ENCODE data around the gene MRPL16. TPM values are rescaled to one million over a fixed set of nuclear protein-coding genes. Genes with fewer than 3 reads are reported as not detected.

Gene MRPL16
- polyA plus RNA-seq, 3 donors: 34.1 to 75.0 (median 71.9) TPM

GRCh38 chr11:59767225-59767611 lies 43.4 kb downstream of the MRPL16 start:
- H3K36me3 Mint-ChIP-seq: peaks cover 10 to 12% of the 10 kb centered on the region in 2 donors
- H3K9me3 ChIP-seq (replicated peaks in 1 of 2; ENCODE audit: control insufficient read depth in 1 of 2, insufficient read depth in 1 of 2, low read length in 2 of 2): no peaks in the 10 kb centered on the region
- no peak for DNase-seq
- peaks cover 74 to 83% of the 10 kb centered on the region in 2 donors for H3K4me1 ChIP-seq (ENCODE audit: control insufficient read depth in 1 of 2, insufficient read depth in 2 of 2, low read length in 2 of 2)
- H3K27ac ChIP-seq (ENCODE audit: low read depth in 1 of 2, low read length in 2 of 2): peak overlapping the region in 1 of 2 donors; percentile 50
- H3K9ac ChIP-seq (ENCODE audit: insufficient read depth, low read length, poor library complexity, severe bottlenecking): no peak overlapping the region
- peaks cover 36% of the 10 kb centered on the region for H3K4me1 Mint-ChIP-seq
- H4K20me1 ChIP-seq (ENCODE audit: insufficient read depth, low read length): peaks cover 17% of the 10 kb centered on the region
- peak overlapping the region; percentile 0 for H3K4me2 ChIP-seq (replicated peaks; ENCODE audit: extremely low read depth, low read length, poor library complexity, severe bottlenecking)
- H3K27me3 ChIP-seq (ENCODE audit: control insufficient read depth in 2 of 2, insufficient read depth in 2 of 2, low read length in 2 of 2): no peaks in the 10 kb centered on the region
- H3K27me3 Mint-ChIP-seq (ENCODE audit: low read depth in 3 of 3): no peaks in the 10 kb centered on the region
- H2AFZ ChIP-seq (ENCODE audit: insufficient read depth, low read depth, low read length, poor library complexity, severe bottlenecking): no peak overlapping the region
- no peak for TF ChIP-seq CTCF (IDR thresholded peaks at IDR 0.05)
- H3K79me2 ChIP-seq (ENCODE audit: insufficient read depth, low read length): peaks cover 84% of the 10 kb centered on the region
- peaks cover 0 to 4% (median 0%) of the 10 kb centered on the region in 7 donors for H3K9me3 Mint-ChIP-seq
- no peaks in the 10 kb centered on the region for H3K36me3 ChIP-seq (replicated peaks in 1 of 2; ENCODE audit: control insufficient read depth in 1 of 2, insufficient read depth in 2 of 2, low read length in 2 of 2)
- no peak overlapping the region for H3K4me3 ChIP-seq (replicated peaks in 1 of 3; ENCODE audit: low read depth in 2 of 3, low read length in 3 of 3)
- intact Hi-C loops (cut with micrococcal nuclease): no loop called here
- H3K4me3 Mint-ChIP-seq: peak overlapping the region in 1 of 2 donors; percentile 62
- 0% methylated on average over 1 of the region's 1 CpG for WGBS (ENCODE audit: insufficient coverage)
- peak overlapping the region in 6 of 7 donors; percentile 4 to 84 (median 68) for H3K27ac Mint-ChIP-seq

- Histone ChIP-seq H3K9ac (ENCODE audit: insufficient read depth, low read length, poor library complexity, severe bottlenecking) (no peak overlapping the region), H3K27ac (ENCODE audit: low read depth in 1 of 2, low read length in 2 of 2) (peak overlapping the region in 1 of 2 donors; percentile 50), H3K9me3 (replicated peaks in 1 of 2; ENCODE audit: control insufficient read depth in 1 of 2, insufficient read depth in 1 of 2, low read length in 2 of 2) (no peaks in the 10 kb centered on the region), H3K4me3 (replicated peaks in 1 of 3; ENCODE audit: low read depth in 2 of 3, low read length in 3 of 3) (no peak overlapping the region), H2AFZ (ENCODE audit: insufficient read depth, low read depth, low read length, poor library complexity, severe bottlenecking) (no peak overlapping the region), H3K36me3 (replicated peaks in 1 of 2; ENCODE audit: control insufficient read depth in 1 of 2, insufficient read depth in 2 of 2, low read length in 2 of 2) (no peaks in the 10 kb centered on the region), H3K27me3 (ENCODE audit: control insufficient read depth in 2 of 2, insufficient read depth in 2 of 2, low read length in 2 of 2) (no peaks in the 10 kb centered on the region), H4K20me1 (ENCODE audit: insufficient read depth, low read length) (peaks cover 22% of the 10 kb centered on the region), H3K4me1 (ENCODE audit: control insufficient read depth in 1 of 2, insufficient read depth in 2 of 2, low read length in 2 of 2) (peaks cover 73 to 83% of the 10 kb centered on the region in 2 donors), H3K79me2 (ENCODE audit: insufficient read depth, low read length) (peaks cover 89% of the 10 kb centered on the region), H3K4me2 (replicated peaks; ENCODE audit: extremely low read depth, low read length, poor library complexity, severe bottlenecking) (peak overlapping the region; percentile 0)
- H3K36me3 Mint-ChIP-seq: peaks cover 10 to 17% of the 10 kb centered on the region in 2 donors
- intact Hi-C loops (cut with micrococcal nuclease): no loop called here
- H3K27ac Mint-ChIP-seq: peak overlapping the region in 6 of 7 donors; percentile 4 to 84 (median 68)
- DNase-seq: no peak
- WGBS (ENCODE audit: insufficient coverage): 62% methylated on average over 3 of the region's 6 CpGs
- no peaks in the 10 kb centered on the region for H3K27me3 Mint-ChIP-seq (ENCODE audit: low read depth in 3 of 3)
- TF ChIP-seq CTCF (IDR thresholded peaks at IDR 0.05): no peak
- peaks cover 0 to 4% (median 0%) of the 10 kb centered on the region in 7 donors for H3K9me3 Mint-ChIP-seq
- peak overlapping the region in 1 of 2 donors; percentile 62 for H3K4me3 Mint-ChIP-seq
- H3K4me1 Mint-ChIP-seq: peaks cover 35% of the 10 kb centered on the region
Observed at GRCh38 chr11:59766542-59767224, 43.9 kb downstream of the MRPL16 start.

Data from CD14-positive monocyte (primary cell).